Uterus (tissue), 2 donors: ENCODE measurements around the gene EDEM3.

Source experiments
- POLR2A ChIP-seq, 2 donors: fragments of 450-650 bp; IDR thresholded peaks; one replicate each; pipeline ENCODE4 v1.6.1; 2016; ENCODE audit warnings: antibody characterized with exemption in 2 of 2, mild to moderate bottlenecking in 1 of 2, moderate library complexity in 1 of 2
- TF ChIP-seq, protein P1 (sequence below), 4 experiments: fragments of 200-600 bp in 2 of 4; fragments of 450-650 bp in 2 of 4; sonication (generic) in 2 of 4; IDR thresholded peaks; one replicate each; pipeline ENCODE4 v1.5.1; 2016 to 2019; ENCODE audit warnings: antibody characterized with exemption in 4 of 4, mild to moderate bottlenecking in 2 of 4, moderate library complexity in 1 of 4

DNA sequence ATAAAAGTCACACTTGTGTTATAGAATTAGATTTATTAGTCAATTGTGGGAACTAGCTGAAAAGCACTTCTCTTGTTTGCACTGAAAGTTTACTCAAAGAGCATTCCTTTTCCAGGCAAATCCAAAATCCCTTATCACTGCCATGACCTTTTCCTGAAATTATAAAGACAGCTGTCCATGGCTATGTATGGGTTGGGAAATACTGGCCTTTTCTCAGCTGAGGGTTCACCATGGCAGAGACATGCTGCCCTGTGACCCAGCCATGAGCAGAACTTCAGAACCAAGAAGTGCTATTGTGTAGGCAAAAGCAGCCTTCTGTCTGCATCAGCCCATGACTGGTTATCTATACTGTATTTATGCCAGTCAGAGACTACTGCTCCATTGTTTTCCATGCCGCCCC lies 9.8 kb upstream of the EDEM3 start:
- TF ChIP-seq, protein P1, sequence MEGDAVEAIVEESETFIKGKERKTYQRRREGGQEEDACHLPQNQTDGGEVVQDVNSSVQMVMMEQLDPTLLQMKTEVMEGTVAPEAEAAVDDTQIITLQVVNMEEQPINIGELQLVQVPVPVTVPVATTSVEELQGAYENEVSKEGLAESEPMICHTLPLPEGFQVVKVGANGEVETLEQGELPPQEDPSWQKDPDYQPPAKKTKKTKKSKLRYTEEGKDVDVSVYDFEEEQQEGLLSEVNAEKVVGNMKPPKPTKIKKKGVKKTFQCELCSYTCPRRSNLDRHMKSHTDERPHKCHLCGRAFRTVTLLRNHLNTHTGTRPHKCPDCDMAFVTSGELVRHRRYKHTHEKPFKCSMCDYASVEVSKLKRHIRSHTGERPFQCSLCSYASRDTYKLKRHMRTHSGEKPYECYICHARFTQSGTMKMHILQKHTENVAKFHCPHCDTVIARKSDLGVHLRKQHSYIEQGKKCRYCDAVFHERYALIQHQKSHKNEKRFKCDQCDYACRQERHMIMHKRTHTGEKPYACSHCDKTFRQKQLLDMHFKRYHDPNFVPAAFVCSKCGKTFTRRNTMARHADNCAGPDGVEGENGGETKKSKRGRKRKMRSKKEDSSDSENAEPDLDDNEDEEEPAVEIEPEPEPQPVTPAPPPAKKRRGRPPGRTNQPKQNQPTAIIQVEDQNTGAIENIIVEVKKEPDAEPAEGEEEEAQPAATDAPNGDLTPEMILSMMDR (IDR thresholded peaks at IDR 0.05): no peak
- TF ChIP-seq POLR2A (IDR thresholded peaks at IDR 0.05): no peak
